ENCODE data around the gene C2orf68. TPM values are rescaled to one million over a fixed set of nuclear protein-coding genes. Genes with fewer than 3 reads are reported as not detected.
A peak's percentile ranks its signal among the peaks of the same experiment; 100 is the strongest.

Gene C2orf68
- total and polyA plus RNA-seq, 2 of the 13 experiments (the other 11 are each of a cell fraction or from before 2014, with no cell fraction given) = 47.1 to 77.4 TPM

GRCh38 chr2:85611705-85612587, at the start of gene C2orf68 (continued):
- TF ChIP-seq, protein P1, sequence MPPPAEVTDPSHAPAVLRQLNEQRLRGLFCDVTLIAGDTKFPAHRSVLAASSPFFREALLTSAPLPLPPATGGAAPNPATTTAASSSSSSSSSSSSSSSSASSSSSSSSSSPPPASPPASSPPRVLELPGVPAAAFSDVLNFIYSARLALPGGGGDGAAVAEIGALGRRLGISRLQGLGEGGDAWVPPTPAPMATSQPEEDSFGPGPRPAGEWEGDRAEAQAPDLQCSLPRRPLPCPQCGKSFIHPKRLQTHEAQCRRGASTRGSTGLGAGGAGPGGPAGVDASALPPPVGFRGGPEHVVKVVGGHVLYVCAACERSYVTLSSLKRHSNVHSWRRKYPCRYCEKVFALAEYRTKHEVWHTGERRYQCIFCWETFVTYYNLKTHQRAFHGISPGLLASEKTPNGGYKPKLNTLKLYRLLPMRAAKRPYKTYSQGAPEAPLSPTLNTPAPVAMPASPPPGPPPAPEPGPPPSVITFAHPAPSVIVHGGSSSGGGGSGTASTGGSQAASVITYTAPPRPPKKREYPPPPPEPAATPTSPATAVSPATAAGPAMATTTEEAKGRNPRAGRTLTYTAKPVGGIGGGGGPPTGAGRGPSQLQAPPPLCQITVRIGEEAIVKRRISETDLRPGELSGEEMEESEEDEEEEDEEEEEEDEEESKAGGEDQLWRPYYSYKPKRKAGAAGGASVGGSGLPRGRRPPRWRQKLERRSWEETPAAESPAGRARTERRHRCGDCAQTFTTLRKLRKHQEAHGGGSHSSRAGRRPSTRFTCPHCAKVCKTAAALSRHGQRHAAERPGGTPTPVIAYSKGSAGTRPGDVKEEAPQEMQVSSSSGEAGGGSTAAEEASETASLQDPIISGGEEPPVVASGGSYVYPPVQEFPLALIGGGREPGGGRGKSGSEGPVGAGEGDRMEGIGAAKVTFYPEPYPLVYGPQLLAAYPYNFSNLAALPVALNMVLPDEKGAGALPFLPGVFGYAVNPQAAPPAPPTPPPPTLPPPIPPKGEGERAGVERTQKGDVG (CRISPR knock-in tag; IDR thresholded peaks at IDR 0.05; ENCODE audit: borderline replicate concordance) = peak; percentile 61; the same call in 1 of the 2 replicates
- no peak for TF ChIP-seq FOXM1 (CRISPR knock-in tag; IDR thresholded peaks at IDR 0.05)
- no peak for TF ChIP-seq SSRP1 (CRISPR knock-in tag; IDR thresholded peaks at IDR 0.05)
- peak; percentile 75; the same call in 1 of the 2 replicates for TF ChIP-seq ZNF558 (CRISPR knock-in tag; IDR thresholded peaks at IDR 0.05; ENCODE audit: borderline replicate concordance)
- TF ChIP-seq ZNF383 (CRISPR knock-in tag; IDR thresholded peaks at IDR 0.05; ENCODE audit: borderline replicate concordance) = no peak
- no peak for TF ChIP-seq CENPX (CRISPR knock-in tag; IDR thresholded peaks at IDR 0.05)
- TF ChIP-seq ZNF557 (CRISPR knock-in tag; IDR thresholded peaks at IDR 0.05) = 0 out of 2 replicates have a peak, but pooled peaks have one; percentile 59
- TF ChIP-seq ZNF572 (CRISPR knock-in tag; IDR thresholded peaks at IDR 0.05) = 0 out of 2 replicates have a peak, but pooled peaks have one; percentile 31
- no peak; the same call in 1 of the 2 replicates for TF ChIP-seq GPN1 (CRISPR knock-in tag; IDR thresholded peaks at IDR 0.05; ENCODE audit: borderline replicate concordance)
- TF ChIP-seq DMAP1 (CRISPR knock-in tag; IDR thresholded peaks at IDR 0.05) = peak; percentile 88
- peak; percentile 85 for TF ChIP-seq RXRA (CRISPR knock-in tag; IDR thresholded peaks at IDR 0.05)
- no peak; the same call in 1 of the 2 replicates for TF ChIP-seq IRF1 (CRISPR knock-in tag; IDR thresholded peaks at IDR 0.05; ENCODE audit: low read depth)
- TF ChIP-seq, protein P2, sequence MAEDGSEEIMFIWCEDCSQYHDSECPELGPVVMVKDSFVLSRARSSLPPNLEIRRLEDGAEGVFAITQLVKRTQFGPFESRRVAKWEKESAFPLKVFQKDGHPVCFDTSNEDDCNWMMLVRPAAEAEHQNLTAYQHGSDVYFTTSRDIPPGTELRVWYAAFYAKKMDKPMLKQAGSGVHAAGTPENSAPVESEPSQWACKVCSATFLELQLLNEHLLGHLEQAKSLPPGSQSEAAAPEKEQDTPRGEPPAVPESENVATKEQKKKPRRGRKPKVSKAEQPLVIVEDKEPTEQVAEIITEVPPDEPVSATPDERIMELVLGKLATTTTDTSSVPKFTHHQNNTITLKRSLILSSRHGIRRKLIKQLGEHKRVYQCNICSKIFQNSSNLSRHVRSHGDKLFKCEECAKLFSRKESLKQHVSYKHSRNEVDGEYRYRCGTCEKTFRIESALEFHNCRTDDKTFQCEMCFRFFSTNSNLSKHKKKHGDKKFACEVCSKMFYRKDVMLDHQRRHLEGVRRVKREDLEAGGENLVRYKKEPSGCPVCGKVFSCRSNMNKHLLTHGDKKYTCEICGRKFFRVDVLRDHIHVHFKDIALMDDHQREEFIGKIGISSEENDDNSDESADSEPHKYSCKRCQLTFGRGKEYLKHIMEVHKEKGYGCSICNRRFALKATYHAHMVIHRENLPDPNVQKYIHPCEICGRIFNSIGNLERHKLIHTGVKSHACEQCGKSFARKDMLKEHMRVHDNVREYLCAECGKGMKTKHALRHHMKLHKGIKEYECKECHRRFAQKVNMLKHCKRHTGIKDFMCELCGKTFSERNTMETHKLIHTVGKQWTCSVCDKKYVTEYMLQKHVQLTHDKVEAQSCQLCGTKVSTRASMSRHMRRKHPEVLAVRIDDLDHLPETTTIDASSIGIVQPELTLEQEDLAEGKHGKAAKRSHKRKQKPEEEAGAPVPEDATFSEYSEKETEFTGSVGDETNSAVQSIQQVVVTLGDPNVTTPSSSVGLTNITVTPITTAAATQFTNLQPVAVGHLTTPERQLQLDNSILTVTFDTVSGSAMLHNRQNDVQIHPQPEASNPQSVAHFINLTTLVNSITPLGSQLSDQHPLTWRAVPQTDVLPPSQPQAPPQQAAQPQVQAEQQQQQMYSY (CRISPR knock-in tag; IDR thresholded peaks at IDR 0.05) = no peak
- peak; percentile 70; the same call in 1 of the 2 replicates for TF ChIP-seq SAFB2 (CRISPR knock-in tag; IDR thresholded peaks at IDR 0.05; ENCODE audit: borderline replicate concordance, low read depth)
- TF ChIP-seq SMARCC2 (IDR thresholded peaks at IDR 0.05) = no peak
- no peak for TF ChIP-seq ZNF7 (CRISPR knock-in tag; IDR thresholded peaks at IDR 0.05)
- peak; percentile 83; the same call in 1 of the 2 replicates for TF ChIP-seq ELF4 (CRISPR knock-in tag; IDR thresholded peaks at IDR 0.05; ENCODE audit: borderline replicate concordance)
- peak; percentile 67 for TF ChIP-seq HNRNPK (IDR thresholded peaks at IDR 0.05; ENCODE audit: low read depth, low read length, poor library complexity, severe bottlenecking)
- no peak for TF ChIP-seq IRX3 (CRISPR knock-in tag; IDR thresholded peaks at IDR 0.05; ENCODE audit: borderline replicate concordance, low read depth)
- no peak for TF ChIP-seq E2F1 (CRISPR knock-in tag; IDR thresholded peaks at IDR 0.05)
